SK-N-SH treated with all-trans-retinoic acid at 6 μM for 48 hours (cell line): ENCODE data around the gene AKR1B1.

Experiments
- ATAC-seq: fragments of 200-7000 bp; cut with Tn5 transposase; 3 replicates; pipeline ENCODE4 v1.9.1; 2020; ENCODE audit warnings: mild to moderate bottlenecking, moderate library complexity
- BACH2 ChIP-seq: fragments of 250-450 bp; sonication (Bioruptor Pico); IDR thresholded peaks from 2 replicates; pipeline ENCODE4 v1.9.0; 2021; ENCODE audit warnings: mild to moderate bottlenecking, borderline replicate concordance
- CREB5 ChIP-seq: fragments of 250-450 bp; sonication (Bioruptor Pico); IDR thresholded peaks from 2 replicates; pipeline ENCODE4 v1.5.1; 2020; ENCODE audit warnings: low read depth, mild to moderate bottlenecking, moderate library complexity
- CSDC2 ChIP-seq: fragments of 250-450 bp; sonication (Bioruptor Pico); IDR thresholded peaks from 2 replicates; pipeline ENCODE4 v1.5.0; 2020; ENCODE audit warnings: mild to moderate bottlenecking, moderate library complexity
- ESRRG ChIP-seq: fragments of 250-450 bp; sonication (Bioruptor Pico); IDR thresholded peaks from 2 replicates; pipeline ENCODE4 v1.6.1; 2021; ENCODE audit warnings: mild to moderate bottlenecking
- GLIS3 ChIP-seq: fragments of 250-450 bp; sonication (Bioruptor Pico); IDR thresholded peaks from 2 replicates; pipeline ENCODE4 v1.5.0; 2020; ENCODE audit warnings: mild to moderate bottlenecking, moderate library complexity
- ISL1 ChIP-seq: fragments of 250-450 bp; sonication (Bioruptor Pico); IDR thresholded peaks from 2 replicates; pipeline ENCODE4 v2.1.2; 2022; ENCODE audit warnings: mild to moderate bottlenecking, moderate library complexity
- OSR1 ChIP-seq: fragments of 250-450 bp; sonication (Bioruptor Pico); IDR thresholded peaks from 2 replicates; pipeline ENCODE4 v1.8.0; 2022; ENCODE audit warnings: moderate library complexity, mild to moderate bottlenecking, inconsistent platforms
- PATZ1 ChIP-seq: fragments of 250-450 bp; sonication (Bioruptor Pico); IDR thresholded peaks from 2 replicates; pipeline ENCODE4 v1.8.0; 2020; ENCODE audit warnings: mild to moderate bottlenecking, moderate library complexity, borderline replicate concordance
- POU6F1 ChIP-seq: fragments of 250-450 bp; sonication (Bioruptor Pico); IDR thresholded peaks from 2 replicates; pipeline ENCODE4 v1.8.0; 2021; ENCODE audit warnings: low read depth, mild to moderate bottlenecking, moderate library complexity, borderline replicate concordance
- PPARA ChIP-seq: fragments of 250-450 bp; sonication (Bioruptor Pico); IDR thresholded peaks from 2 replicates; pipeline ENCODE4 v1.5.0; 2020; ENCODE audit warnings: mild to moderate bottlenecking, borderline replicate concordance
- RARB ChIP-seq: fragments of 250-450 bp; sonication (Bioruptor Pico); IDR thresholded peaks from 2 replicates; pipeline ENCODE4 v1.8.0; 2021; ENCODE audit warnings: mild to moderate bottlenecking, moderate library complexity
- SNAI2 ChIP-seq: fragments of 250-450 bp; sonication (Bioruptor Pico); IDR thresholded peaks from 2 replicates; pipeline ENCODE4 v1.5.0; 2020; ENCODE audit warnings: mild to moderate bottlenecking, moderate library complexity
- TOX ChIP-seq: fragments of 250-450 bp; sonication (Bioruptor Pico); IDR thresholded peaks from 2 replicates; pipeline ENCODE4 v1.8.0; 2021; ENCODE audit warnings: mild to moderate bottlenecking, moderate library complexity, borderline replicate concordance
- ZC3H10 ChIP-seq: fragments of 250-450 bp; sonication (Bioruptor Pico); IDR thresholded peaks from 2 replicates; pipeline ENCODE4 v1.5.1; 2021; ENCODE audit warnings: mild to moderate bottlenecking, moderate library complexity
- ZFP30 ChIP-seq: fragments of 450-650 bp; formaldehyde crosslinking; IDR thresholded peaks from 2 replicates; pipeline ENCODE4 v1.5.0; 2022; ENCODE audit warnings: mild to moderate bottlenecking, moderate library complexity
- ZNF565 ChIP-seq: fragments of 450-650 bp; formaldehyde crosslinking; conservative IDR thresholded peaks from 2 replicates; pipeline ENCODE4 v1.5.0; 2020; ENCODE audit warnings: low read depth, mild to moderate bottlenecking, moderate library complexity
- ZNF70 ChIP-seq: fragments of 450-650 bp; formaldehyde crosslinking; IDR thresholded peaks from 2 replicates; pipeline ENCODE4 v1.5.0; 2020; ENCODE audit warnings: mild to moderate bottlenecking, moderate library complexity
- ZNF8 ChIP-seq: fragments of 450-650 bp; formaldehyde crosslinking; IDR thresholded peaks from 2 replicates; pipeline ENCODE4 v1.5.0; 2020; ENCODE audit warnings: mild to moderate bottlenecking, moderate library complexity
- TF ChIP-seq, protein P1 (sequence below): fragments of 250-450 bp; sonication (Bioruptor Pico); IDR thresholded peaks from 2 replicates; pipeline ENCODE4 v1.5.1; 2021; ENCODE audit warnings: mild to moderate bottlenecking, moderate library complexity
- TF ChIP-seq, protein P2 (sequence below): fragments of 250-450 bp; sonication (Bioruptor Pico); IDR thresholded peaks from 2 replicates; pipeline ENCODE4 v1.5.0; 2020; ENCODE audit warnings: mild to moderate bottlenecking, moderate library complexity

Gene AKR1B1

GRCh38 chr7:134448356-134449229, 10.3 kb downstream of the AKR1B1 start:
- peak; percentile 41 for ATAC-seq
- no peak for TF ChIP-seq ZC3H10 (CRISPR knock-in tag)
- TF ChIP-seq ISL1 = no peak
- no peak for TF ChIP-seq PATZ1
- TF ChIP-seq OSR1 (CRISPR knock-in tag) = no peak
- no peak for TF ChIP-seq CREB5 (CRISPR knock-in tag)
- no peak for TF ChIP-seq GLIS3
- TF ChIP-seq, protein P1, sequence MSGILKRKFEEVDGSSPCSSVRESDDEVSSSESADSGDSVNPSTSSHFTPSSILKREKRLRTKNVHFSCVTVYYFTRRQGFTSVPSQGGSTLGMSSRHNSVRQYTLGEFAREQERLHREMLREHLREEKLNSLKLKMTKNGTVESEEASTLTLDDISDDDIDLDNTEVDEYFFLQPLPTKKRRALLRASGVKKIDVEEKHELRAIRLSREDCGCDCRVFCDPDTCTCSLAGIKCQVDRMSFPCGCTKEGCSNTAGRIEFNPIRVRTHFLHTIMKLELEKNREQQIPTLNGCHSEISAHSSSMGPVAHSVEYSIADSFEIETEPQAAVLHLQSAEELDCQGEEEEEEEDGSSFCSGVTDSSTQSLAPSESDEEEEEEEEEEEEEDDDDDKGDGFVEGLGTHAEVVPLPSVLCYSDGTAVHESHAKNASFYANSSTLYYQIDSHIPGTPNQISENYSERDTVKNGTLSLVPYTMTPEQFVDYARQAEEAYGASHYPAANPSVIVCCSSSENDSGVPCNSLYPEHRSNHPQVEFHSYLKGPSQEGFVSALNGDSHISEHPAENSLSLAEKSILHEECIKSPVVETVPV (CRISPR knock-in tag) = no peak

- no peak for TF ChIP-seq ZFP30 (CRISPR knock-in tag)
- TF ChIP-seq, protein P2, sequence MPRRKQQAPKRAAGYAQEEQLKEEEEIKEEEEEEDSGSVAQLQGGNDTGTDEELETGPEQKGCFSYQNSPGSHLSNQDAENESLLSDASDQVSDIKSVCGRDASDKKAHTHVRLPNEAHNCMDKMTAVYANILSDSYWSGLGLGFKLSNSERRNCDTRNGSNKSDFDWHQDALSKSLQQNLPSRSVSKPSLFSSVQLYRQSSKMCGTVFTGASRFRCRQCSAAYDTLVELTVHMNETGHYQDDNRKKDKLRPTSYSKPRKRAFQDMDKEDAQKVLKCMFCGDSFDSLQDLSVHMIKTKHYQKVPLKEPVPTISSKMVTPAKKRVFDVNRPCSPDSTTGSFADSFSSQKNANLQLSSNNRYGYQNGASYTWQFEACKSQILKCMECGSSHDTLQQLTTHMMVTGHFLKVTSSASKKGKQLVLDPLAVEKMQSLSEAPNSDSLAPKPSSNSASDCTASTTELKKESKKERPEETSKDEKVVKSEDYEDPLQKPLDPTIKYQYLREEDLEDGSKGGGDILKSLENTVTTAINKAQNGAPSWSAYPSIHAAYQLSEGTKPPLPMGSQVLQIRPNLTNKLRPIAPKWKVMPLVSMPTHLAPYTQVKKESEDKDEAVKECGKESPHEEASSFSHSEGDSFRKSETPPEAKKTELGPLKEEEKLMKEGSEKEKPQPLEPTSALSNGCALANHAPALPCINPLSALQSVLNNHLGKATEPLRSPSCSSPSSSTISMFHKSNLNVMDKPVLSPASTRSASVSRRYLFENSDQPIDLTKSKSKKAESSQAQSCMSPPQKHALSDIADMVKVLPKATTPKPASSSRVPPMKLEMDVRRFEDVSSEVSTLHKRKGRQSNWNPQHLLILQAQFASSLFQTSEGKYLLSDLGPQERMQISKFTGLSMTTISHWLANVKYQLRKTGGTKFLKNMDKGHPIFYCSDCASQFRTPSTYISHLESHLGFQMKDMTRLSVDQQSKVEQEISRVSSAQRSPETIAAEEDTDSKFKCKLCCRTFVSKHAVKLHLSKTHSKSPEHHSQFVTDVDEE (CRISPR knock-in tag) = no peak
- TF ChIP-seq PATZ1 = no peak
- no peak for TF ChIP-seq CSDC2 (CRISPR knock-in tag)
- no peak for TF ChIP-seq PPARA (CRISPR knock-in tag)
- TF ChIP-seq TOX (CRISPR knock-in tag) = no peak
- no peak for TF ChIP-seq RARB (CRISPR knock-in tag)
- no peak for TF ChIP-seq OSR1 (CRISPR knock-in tag)
- no peak for TF ChIP-seq ZNF565 (CRISPR knock-in tag)
- TF ChIP-seq BACH2 (CRISPR knock-in tag) = no peak
- TF ChIP-seq POU6F1 (CRISPR knock-in tag) = no peak
- TF ChIP-seq SNAI2 (CRISPR knock-in tag) = no peak
- no peak for TF ChIP-seq ZNF8 (CRISPR knock-in tag)
- TF ChIP-seq ZC3H10 (CRISPR knock-in tag) = no peak
- no peak for TF ChIP-seq ZNF70 (CRISPR knock-in tag)
- no peak for TF ChIP-seq CREB5 (CRISPR knock-in tag)
- TF ChIP-seq, protein P1 (CRISPR knock-in tag) = no peak
- no peak for TF ChIP-seq ESRRG
- TF ChIP-seq ISL1 = no peak
- ATAC-seq = no peak
Measured at GRCh38 chr7:134447383-134447782, 11.5 kb downstream of the AKR1B1 start.
